ENCODE data around the gene IGSF10. TPM values are rescaled to one million over a fixed set of nuclear protein-coding genes. Genes with fewer than 3 reads are reported as not detected.

The IGSF10 gene
- total RNA-seq, 1 donor from 2014 or later = under 0.01 TPM

- DNase-seq (ENCODE audit: low read depth) = no peak
- Histone ChIP-seq H3K27me3 (ENCODE audit: control insufficient read depth, insufficient read depth, low read length) (no peaks in the 10 kb centered on the region), H3K4me3 (ENCODE audit: low read depth, low read length) (no peak overlapping the region), H3K36me3 (ENCODE audit: control insufficient read depth, insufficient read depth, low read length) (no peaks in the 10 kb centered on the region)
- peak; percentile 90 for TF ChIP-seq CTCF (IDR thresholded peaks at IDR 0.05; ENCODE audit: insufficient read depth, low read length, poor library complexity, severe bottlenecking)
These were observed 7.5 kb upstream of the IGSF10 start for GRCh38 chr3:151468284-151468917.

GRCh38 chr3:151467069-151467468, 6.2 kb upstream of the IGSF10 start:
- no peak for TF ChIP-seq CTCF (IDR thresholded peaks at IDR 0.05; ENCODE audit: insufficient read depth, low read length, poor library complexity, severe bottlenecking)
- H3K27me3 ChIP-seq (ENCODE audit: control insufficient read depth, insufficient read depth, low read length) = no peaks in the 10 kb centered on the region
- no peak for DNase-seq (ENCODE audit: low read depth)
- no peaks in the 10 kb centered on the region for H3K36me3 ChIP-seq (ENCODE audit: control insufficient read depth, insufficient read depth, low read length)
- no peak overlapping the region for H3K4me3 ChIP-seq (ENCODE audit: low read depth, low read length)

- no peak for TF ChIP-seq CTCF (IDR thresholded peaks at IDR 0.05; ENCODE audit: insufficient read depth, low read length, poor library complexity, severe bottlenecking)
- no peak for DNase-seq (ENCODE audit: low read depth)
- Histone ChIP-seq H3K4me3 (ENCODE audit: low read depth, low read length) (no peak overlapping the region), H3K36me3 (ENCODE audit: control insufficient read depth, insufficient read depth, low read length) (no peaks in the 10 kb centered on the region), H3K27me3 (ENCODE audit: control insufficient read depth, insufficient read depth, low read length) (no peaks in the 10 kb centered on the region)
These were observed 2.1 kb upstream of the IGSF10 start for GRCh38 chr3:151462991-151463390.

- no peak for DNase-seq (ENCODE audit: low read depth)
- Histone ChIP-seq H3K4me3 (ENCODE audit: low read depth, low read length) (no peak overlapping the region), H3K27me3 (ENCODE audit: control insufficient read depth, insufficient read depth, low read length) (no peaks in the 10 kb centered on the region), H3K36me3 (ENCODE audit: control insufficient read depth, insufficient read depth, low read length) (no peaks in the 10 kb centered on the region)
- TF ChIP-seq CTCF (IDR thresholded peaks at IDR 0.05; ENCODE audit: insufficient read depth, low read length, poor library complexity, severe bottlenecking) = no peak
These were observed 1.5 kb upstream of the IGSF10 start for GRCh38 chr3:151462278-151462780.

GRCh38 chr3:151460228-151460627, 633 bp downstream of the IGSF10 start:
- Histone ChIP-seq H3K4me3 (ENCODE audit: low read depth, low read length) (peak overlapping the region; percentile 61), H3K27me3 (ENCODE audit: control insufficient read depth, insufficient read depth, low read length) (no peaks in the 10 kb centered on the region), H3K36me3 (ENCODE audit: control insufficient read depth, insufficient read depth, low read length) (no peaks in the 10 kb centered on the region)
- no peak for TF ChIP-seq CTCF (IDR thresholded peaks at IDR 0.05; ENCODE audit: insufficient read depth, low read length, poor library complexity, severe bottlenecking)
- no peak for DNase-seq (ENCODE audit: low read depth)

- no peaks in the 10 kb centered on the region for H3K27me3 ChIP-seq (ENCODE audit: control insufficient read depth, insufficient read depth, low read length)
- no peak overlapping the region for H3K4me3 ChIP-seq (ENCODE audit: low read depth, low read length)
- no peak for TF ChIP-seq CTCF (IDR thresholded peaks at IDR 0.05; ENCODE audit: insufficient read depth, low read length, poor library complexity, severe bottlenecking)
- DNase-seq (ENCODE audit: low read depth) = no peak
- no peaks in the 10 kb centered on the region for H3K36me3 ChIP-seq (ENCODE audit: control insufficient read depth, insufficient read depth, low read length)
These were observed 1.5 kb downstream of the IGSF10 start for GRCh38 chr3:151459358-151459757.
